GM21786 (cell line): ENCODE measurements around the gene FAM120AOS.

Experiments used
- ATAC-seq: cut with Tn5 transposase; IDR thresholded peaks from one replicate; pipeline ENCODE4 v1.9.1; 2021; ENCODE audit not compliant: unreplicated experiment

The FAM120AOS gene

DNA sequence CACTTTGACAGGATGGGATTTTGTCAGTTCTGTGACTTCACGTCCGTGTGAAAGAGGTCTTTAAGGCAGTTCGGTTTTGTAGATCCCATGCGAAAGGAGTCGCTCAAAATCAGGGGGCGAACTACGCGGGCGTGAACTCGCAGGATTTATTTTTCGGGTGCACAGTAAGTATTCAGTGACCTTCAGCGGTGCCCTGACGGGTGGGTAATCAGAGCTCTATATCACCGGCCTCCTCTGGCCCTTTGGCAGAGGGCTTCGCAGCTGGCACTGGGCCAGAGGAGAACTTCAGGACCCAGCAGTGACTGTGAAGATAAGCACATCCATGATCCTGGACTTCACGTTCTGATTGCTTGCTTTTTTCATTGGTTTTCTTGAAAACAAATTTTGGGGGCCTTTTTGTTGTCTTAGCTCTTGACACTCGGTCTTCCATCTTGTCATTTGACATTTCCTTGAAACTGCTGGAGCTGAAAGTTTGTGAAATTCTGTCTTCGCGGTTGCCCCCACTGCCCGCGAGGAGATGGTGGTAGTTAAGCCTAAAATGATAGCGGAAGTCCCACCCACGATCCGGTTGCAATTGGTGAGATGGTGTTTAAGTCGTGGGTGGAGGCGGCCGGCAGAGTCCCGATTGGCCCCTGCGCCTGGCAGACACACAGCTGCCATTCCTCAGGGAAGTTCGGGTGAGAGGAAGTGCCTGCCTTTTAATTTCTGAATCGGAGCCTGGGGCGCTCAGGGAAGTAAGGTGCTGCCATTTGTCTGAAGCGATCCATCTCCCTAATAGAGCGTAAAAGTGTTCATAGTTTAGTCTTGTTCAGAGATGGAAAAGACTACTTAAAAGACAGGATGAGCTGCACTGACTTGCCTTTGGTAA lies at the start of gene FAM120AOS:
TSS of gene FAM120AOS (minus strand) at position 535 of the 868 bp plus-strand sequence. CDS start 872 bp downstream, outside the sequence.
- ATAC-seq = peak; percentile 69

GRCh38 chr9:93501406-93501805 lies 48.0 kb upstream of the FAM120AOS start:
- no peak for ATAC-seq

GRCh38 chr9:93500571-93501298 lies 47.4 kb upstream of the FAM120AOS start:
- no peak for ATAC-seq

GRCh38 chr9:93496285-93496684 lies 42.9 kb upstream of the FAM120AOS start:
- no peak for ATAC-seq

GRCh38 chr9:93493949-93494348 lies 40.6 kb upstream of the FAM120AOS start:
- no peak for ATAC-seq

- ATAC-seq = no peak
Measured at GRCh38 chr9:93492327-93492726, 38.9 kb upstream of the FAM120AOS start.

GRCh38 chr9:93491593-93492232 lies 38.3 kb upstream of the FAM120AOS start:
- ATAC-seq = no peak

DNA sequence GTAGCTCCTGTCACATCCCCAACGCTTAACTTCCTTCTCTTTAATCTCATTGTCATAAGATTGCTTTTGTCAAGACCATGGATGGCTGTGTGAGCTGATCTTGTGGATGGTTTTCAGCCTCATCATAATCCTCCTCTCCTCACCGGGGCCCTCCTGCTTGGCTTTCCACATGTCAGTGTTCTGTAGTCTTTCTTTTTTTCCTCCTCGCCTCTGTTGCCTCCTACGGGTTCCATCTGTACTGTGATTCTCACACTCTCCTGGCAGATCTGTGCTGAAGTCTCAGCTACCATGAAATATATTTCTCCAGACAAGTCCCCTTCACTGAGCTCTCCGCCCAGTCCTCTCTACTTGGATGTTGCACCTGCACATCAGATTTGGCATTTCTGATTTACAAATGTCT lies 34.9 kb upstream of the FAM120AOS start:
- ATAC-seq = no peak

- ATAC-seq = no peak
Measured at GRCh38 chr9:93486268-93486667, 32.9 kb upstream of the FAM120AOS start.

GRCh38 chr9:93483497-93483896 lies 30.1 kb upstream of the FAM120AOS start:
- no peak for ATAC-seq

GRCh38 chr9:93480728-93481324 lies 27.4 kb upstream of the FAM120AOS start:
- no peak for ATAC-seq

- ATAC-seq = no peak
Measured at GRCh38 chr9:93480262-93480661, 26.9 kb upstream of the FAM120AOS start.

- ATAC-seq = no peak
Measured at GRCh38 chr9:93479726-93480125, 26.3 kb upstream of the FAM120AOS start.

DNA sequence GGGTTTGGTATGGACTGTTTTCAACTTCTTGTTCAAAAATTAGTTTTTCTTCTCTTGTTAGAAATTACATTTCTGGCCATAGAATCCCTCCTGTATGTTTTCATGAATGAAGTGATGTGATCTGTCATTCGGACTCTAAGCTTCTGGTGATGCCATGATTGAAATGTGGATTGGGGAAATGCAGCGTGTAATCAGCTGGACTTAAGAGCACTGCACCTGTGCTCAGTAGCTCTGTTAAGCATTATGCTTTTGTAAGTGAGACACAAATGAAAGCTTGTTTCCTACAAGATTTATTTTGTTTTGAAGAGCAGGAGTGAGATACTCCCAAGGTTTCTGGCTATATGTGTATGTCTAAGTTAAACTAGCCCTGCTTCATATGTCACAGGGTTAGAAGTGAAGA lies 24.0 kb upstream of the FAM120AOS start:
- ATAC-seq = no peak

- no peak for ATAC-seq
Measured at GRCh38 chr9:93476924-93477323, 23.5 kb upstream of the FAM120AOS start.

DNA sequence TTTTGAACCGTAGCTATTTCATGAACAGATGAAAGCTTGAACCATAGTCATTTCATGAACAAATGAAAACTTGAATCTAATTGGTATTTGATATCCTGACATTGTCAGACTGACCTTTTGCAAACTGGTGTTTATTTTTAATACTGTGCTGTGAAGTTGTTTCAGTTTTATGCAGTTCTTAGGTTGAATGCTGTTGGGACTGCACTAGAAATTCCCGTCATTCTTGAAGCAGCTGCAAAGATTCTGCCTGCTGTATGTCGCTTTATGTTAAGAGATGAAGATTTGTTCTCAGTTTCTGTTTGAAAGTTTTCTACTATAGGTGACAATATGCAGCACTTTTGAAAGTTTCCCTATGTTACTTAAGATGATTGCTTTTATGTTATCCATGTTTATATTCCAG lies 22.5 kb upstream of the FAM120AOS start:
- no peak for ATAC-seq

- no peak for ATAC-seq
Measured at GRCh38 chr9:93475108-93475507, 21.7 kb upstream of the FAM120AOS start.

DNA sequence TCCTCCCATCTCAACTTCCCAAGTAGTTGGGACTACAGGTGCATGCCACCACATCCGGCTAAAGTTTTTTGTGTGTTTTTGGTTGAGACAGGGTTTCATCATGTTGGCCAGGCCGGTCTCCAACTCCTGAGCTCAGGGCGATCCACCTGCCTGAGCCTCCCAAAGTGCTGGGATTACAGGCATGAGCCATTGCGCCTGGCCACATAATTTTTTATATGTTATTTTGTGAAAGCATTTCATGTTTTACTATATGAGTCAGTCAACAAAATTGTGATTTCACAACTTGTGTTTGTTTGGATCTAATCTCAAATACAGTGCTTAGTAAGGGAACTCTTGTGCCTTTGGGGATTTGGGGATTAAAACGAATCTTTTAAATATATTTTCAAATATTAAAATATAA lies 20.0 kb upstream of the FAM120AOS start:
- no peak for ATAC-seq

DNA sequence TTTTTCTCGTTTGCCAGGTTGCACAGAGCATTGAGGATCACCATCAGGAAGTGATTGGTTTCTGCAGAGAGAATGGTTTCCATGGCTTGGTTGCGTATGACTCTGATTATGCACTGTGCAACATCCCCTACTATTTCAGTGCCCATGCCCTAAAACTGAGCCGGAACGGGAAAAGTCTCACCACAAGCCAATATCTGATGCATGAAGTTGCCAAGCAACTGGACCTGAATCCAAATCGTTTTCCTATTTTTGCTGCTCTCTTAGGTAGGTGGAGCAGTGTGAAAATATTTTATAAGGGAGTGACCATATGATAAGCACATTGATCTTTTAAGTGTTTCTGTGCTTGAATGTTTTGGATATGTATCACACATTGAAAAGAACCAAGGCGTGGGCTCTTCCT lies 17.7 kb upstream of the FAM120AOS start:
- no peak for ATAC-seq

DNA sequence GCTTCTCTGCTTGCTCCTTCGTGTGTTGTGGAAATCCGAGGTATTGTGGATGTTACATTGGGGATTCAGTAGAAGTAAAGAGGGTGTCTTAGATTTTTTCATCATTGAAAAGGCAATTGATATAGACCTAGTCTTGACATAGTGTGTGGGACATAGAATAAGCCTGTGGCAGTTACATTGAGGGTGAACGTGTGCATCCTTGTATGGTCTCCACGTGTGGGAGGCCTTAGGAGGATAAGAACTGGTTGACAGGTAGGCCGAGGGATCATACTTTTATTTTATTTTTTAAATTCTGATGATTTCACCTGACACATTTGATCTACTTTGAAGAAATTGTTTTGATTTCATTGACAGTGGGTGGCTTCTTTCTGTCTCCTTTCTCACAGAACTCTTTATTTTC lies 17.0 kb upstream of the FAM120AOS start:
- no peak for ATAC-seq

GRCh38 chr9:93468763-93469456 lies 15.5 kb upstream of the FAM120AOS start:
- ATAC-seq = no peak
